Activated CD4-positive, CD25-positive, alpha-beta regulatory T cell treated with anti-CD3 and anti-CD28 coated beads, Interleukin-2, amount 50 U/mL, for 16 hours (primary cell): Measurements from ENCODE around the gene ASF1B.

Source experiments
- DNase-seq: peaks from one replicate; pipeline ENCODE4 v3.0.0-alpha.2; 2020; ENCODE audit warnings: low read depth, low spot score

The ASF1B gene

GRCh38 chr19:14111486-14111885 is 24.9 kb downstream of the ASF1B start:
- DNase-seq, result no peak

GRCh38 chr19:14110650-14111049 is 25.7 kb downstream of the ASF1B start:
- DNase-seq, result no peak

GRCh38 chr19:14107581-14108461 is 28.6 kb downstream of the ASF1B start:
- DNase-seq, result no peak

- DNase-seq, result no peak
Measured at GRCh38 chr19:14106840-14107239, 29.5 kb downstream of the ASF1B start.

- no peak for DNase-seq
Measured at GRCh38 chr19:14105680-14106079, 30.7 kb downstream of the ASF1B start.

- no peak for DNase-seq
Measured at GRCh38 chr19:14103310-14103709, 33.1 kb downstream of the ASF1B start.

GRCh38 chr19:14102756-14103155 is 33.6 kb downstream of the ASF1B start:
- no peak for DNase-seq

GRCh38 chr19:14102102-14102696 is 34.2 kb downstream of the ASF1B start:
- DNase-seq, result no peak

GRCh38 chr19:14101003-14101545 is 35.3 kb downstream of the ASF1B start:
- no peak for DNase-seq

GRCh38 chr19:14097532-14098151 is 38.7 kb downstream of the ASF1B start:
- DNase-seq, result no peak

- no peak for DNase-seq
Measured at GRCh38 chr19:14096272-14096992, 40.0 kb downstream of the ASF1B start.

GRCh38 chr19:14094854-14095253 is 41.5 kb downstream of the ASF1B start:
- no peak for DNase-seq

- no peak for DNase-seq
Measured at GRCh38 chr19:14093117-14093823, 43.1 kb downstream of the ASF1B start.

- DNase-seq, result no peak
Measured at GRCh38 chr19:14091813-14092462, 44.5 kb downstream of the ASF1B start.

GRCh38 chr19:14091081-14091812 is 45.1 kb downstream of the ASF1B start:
- DNase-seq, result no peak

- peak; percentile 66 for DNase-seq
Measured at GRCh38 chr19:14090509-14091080, 45.8 kb downstream of the ASF1B start, which contains the start of gene SAMD1. SAMD1 (minus strand) TSS chr19:14090751.

- DNase-seq, result no peak
Measured at GRCh38 chr19:14089662-14090508, 46.5 kb downstream of the ASF1B start.

- DNase-seq, result no peak
Measured at GRCh38 chr19:14089412-14089661, 47.1 kb downstream of the ASF1B start.
